H9 (cell line): ENCODE results near the gene IPP. TPM values are rescaled to one million over a fixed set of nuclear protein-coding genes. Genes with fewer than 3 reads are reported as not detected.

Experiments used
- DNase-seq: peaks from one replicate; pipeline ENCODE4 v3.0.0-alpha.2; 2017
- H2AFZ ChIP-seq: one replicate; pipeline ENCODE4 v1.6.1; 2013; ENCODE audit warnings: mild to moderate bottlenecking, low read length, control low read depth, moderate library complexity
- H2AK5ac ChIP-seq: 2 replicates; pipeline ENCODE4 v1.6.1; 2013; ENCODE audit warnings: low read length, control low read depth, mixed read lengths; ENCODE audit not compliant: insufficient read length
- H2BK120ac ChIP-seq: one replicate; pipeline ENCODE4 v1.6.1; 2013; ENCODE audit warnings: low read depth, mild to moderate bottlenecking, low read length, control low read depth, inconsistent platforms; ENCODE audit not compliant: poor library complexity, severe bottlenecking
- H2BK12ac ChIP-seq: 2 replicates; pipeline ENCODE4 v1.6.1; 2013; ENCODE audit warnings: low read length, control low read depth, mixed read lengths, low read depth; ENCODE audit not compliant: insufficient read length
- H2BK15ac ChIP-seq: 2 replicates; pipeline ENCODE4 v1.6.1; 2013; ENCODE audit warnings: low read depth, low read length, control low read depth
- H2BK20ac ChIP-seq: one replicate; pipeline ENCODE4 v1.6.1; 2013; ENCODE audit warnings: low read depth, mild to moderate bottlenecking, low read length, control low read depth, inconsistent platforms; ENCODE audit not compliant: poor library complexity, severe bottlenecking
- H2BK5ac ChIP-seq: 2 replicates; pipeline ENCODE4 v1.6.1; 2013; ENCODE audit warnings: low read length, control low read depth, mixed read lengths; ENCODE audit not compliant: insufficient read length
- H3K14ac ChIP-seq: 2 replicates; pipeline ENCODE4 v1.6.1; 2013; ENCODE audit warnings: low read length, control low read depth; ENCODE audit not compliant: insufficient read depth
- H3K18ac ChIP-seq: 2 replicates; pipeline ENCODE4 v1.6.1; 2013; ENCODE audit warnings: low read depth, mild to moderate bottlenecking, mixed read lengths, low read length, control low read depth; ENCODE audit not compliant: insufficient read length
- H3K23ac ChIP-seq: 2 replicates; pipeline ENCODE4 v1.6.1; 2013; ENCODE audit warnings: low read length, control low read depth, mixed read lengths, low read depth; ENCODE audit not compliant: insufficient read length
- H3K23me2 ChIP-seq: 2 replicates; pipeline ENCODE4 v1.6.1; 2013; ENCODE audit warnings: low read depth, mild to moderate bottlenecking, mixed read lengths, low read length, control low read depth; ENCODE audit not compliant: insufficient read length, poor library complexity, severe bottlenecking
- H3K27ac ChIP-seq: 2 replicates; pipeline ENCODE4 v1.5.1; 2013; ENCODE audit warnings: low read length, control low read depth, mixed read lengths, low read depth; ENCODE audit not compliant: insufficient read length
- H3K27me3 ChIP-seq: 2 replicates; pipeline ENCODE4 v1.6.1; 2013; ENCODE audit warnings: low read length, control low read depth, inconsistent platforms; ENCODE audit not compliant: insufficient read depth
- H3K4ac ChIP-seq: 2 replicates; pipeline ENCODE4 v1.6.1; 2013; ENCODE audit warnings: low read depth, mild to moderate bottlenecking, control low read depth, inconsistent platforms, low read length, moderate library complexity
- H3K4me1 ChIP-seq: 2 replicates; pipeline ENCODE4 v1.6.1; 2013; ENCODE audit warnings: low read length, control low read depth, inconsistent platforms; ENCODE audit not compliant: insufficient read depth
- H3K4me2 ChIP-seq: 2 replicates; pipeline ENCODE4 v1.6.1; 2013; ENCODE audit warnings: low read length, control low read depth, mixed read lengths; ENCODE audit not compliant: insufficient read length, insufficient read depth
- H3K56ac ChIP-seq: 2 replicates; pipeline ENCODE4 v1.6.1; 2013; ENCODE audit warnings: low read depth, mild to moderate bottlenecking, mixed read lengths, low read length, control low read depth; ENCODE audit not compliant: insufficient read length
- H3K79me1 ChIP-seq: 2 replicates; pipeline ENCODE4 v1.6.1; 2013; ENCODE audit warnings: low read depth, mild to moderate bottlenecking, moderate library complexity, low read length, control low read depth, inconsistent platforms; ENCODE audit not compliant: insufficient read depth, poor library complexity, severe bottlenecking
- H3K79me2 ChIP-seq: 2 replicates; pipeline ENCODE4 v1.6.1; 2013; ENCODE audit warnings: low read length, control low read depth, inconsistent platforms; ENCODE audit not compliant: insufficient read depth
- H3K9ac ChIP-seq: 2 replicates; pipeline ENCODE4 v1.6.1; 2013; ENCODE audit warnings: low read length, control low read depth, mixed read lengths; ENCODE audit not compliant: insufficient read length; ENCODE audit errors: extremely low read depth
- H3K9me3 ChIP-seq: one replicate; pipeline ENCODE4 v1.6.1; 2013; ENCODE audit warnings: low read depth, low read length, inconsistent platforms; ENCODE audit not compliant: control insufficient read depth
- H3T11ph ChIP-seq: one replicate; pipeline ENCODE4 v1.6.1; 2013; ENCODE audit warnings: mild to moderate bottlenecking, low read length, control low read depth, inconsistent platforms
- H4K20me1 ChIP-seq: one replicate; pipeline ENCODE4 v1.6.1; 2013; ENCODE audit not compliant: control insufficient read depth, insufficient read length, insufficient read depth
- H4K5ac ChIP-seq: 2 replicates; pipeline ENCODE4 v1.6.1; 2013; ENCODE audit warnings: low read depth, mild to moderate bottlenecking, mixed read lengths, low read length, control low read depth; ENCODE audit not compliant: insufficient read length
- H4K8ac ChIP-seq: replicated peaks from 2 replicates; pipeline ENCODE4 v1.6.1; 2013; ENCODE audit warnings: low read length, control low read depth, mixed read lengths, low read depth; ENCODE audit not compliant: insufficient read length
- H4K91ac ChIP-seq: 2 replicates; pipeline ENCODE4 v1.6.1; 2013; ENCODE audit warnings: low read depth, mild to moderate bottlenecking, moderate library complexity, mixed read lengths, low read length, control low read depth; ENCODE audit not compliant: insufficient read length
- H3K27ac Mint-ChIP-seq, 3 experiments: 2 replicates in 2 of 3; 3 replicates in 1 of 3; pipeline ENCODE4 v1.8.0; 2020 to 2021; ENCODE audit warnings: mixed read lengths in 3 of 3, mild to moderate bottlenecking in 1 of 3, moderate library complexity in 1 of 3
- H3K27me3 Mint-ChIP-seq: 2 replicates; pipeline ENCODE4 v1.8.0; 2021; ENCODE audit warnings: low read depth, mild to moderate bottlenecking, moderate library complexity, mixed read lengths
- H3K36me3 Mint-ChIP-seq, 3 experiments: 2 replicates in 2 of 3; 3 replicates in 1 of 3; pipeline ENCODE4 v1.8.0; 2020 to 2021; ENCODE audit warnings: low read depth in 3 of 3, mixed read lengths in 3 of 3; ENCODE audit not compliant: insufficient read depth in 1 of 3
- H3K4me1 Mint-ChIP-seq, 2 experiments: 2 replicates each; pipeline ENCODE4 v1.8.0; 2020; ENCODE audit warnings: mixed read lengths in 2 of 2
- H3K4me3 Mint-ChIP-seq, 2 experiments: 2 replicates in 1 of 2; 3 replicates in 1 of 2; pipeline ENCODE4 v1.8.0; 2020 to 2021; ENCODE audit warnings: mild to moderate bottlenecking in 2 of 2, mixed read lengths in 2 of 2, moderate library complexity in 1 of 2
- H3K9me3 Mint-ChIP-seq, 2 experiments: 2 replicates in 1 of 2; 3 replicates in 1 of 2; pipeline ENCODE4 v1.8.0; 2020; ENCODE audit warnings: mild to moderate bottlenecking in 2 of 2, mixed read lengths in 2 of 2, moderate library complexity in 1 of 2
- CTCF ChIP-seq: fragments of 200-600 bp; sonication (generic); conservative IDR thresholded peaks from 3 replicates; pipeline ENCODE4 v1.8.0; 2021; ENCODE audit warnings: antibody characterized with exemption, mild to moderate bottlenecking
- WGBS: extraction: QIAGEN DNeasy Blood & Tissue Kit; methylation state at CpG from one replicate; pipeline ENCODE4 v1.1.7; 2013; ENCODE audit warnings: missing lambda C conversion rate, low lambda C conversion rate, mixed read lengths; ENCODE audit not compliant: insufficient read length; ENCODE audit errors: extremely low coverage; 5-methylcytosine and 5-hydroxymethylcytosine counted together
- total RNA-seq: library from RNA; stranded (reverse); gene quantifications from 2 replicates; pipeline ENCODE4 v1.2.1, GENCODE V29; 2021

Gene IPP
- total RNA-seq, 1 experiment from 2014 or later = 6.3 TPM

GRCh38 chr1:45769261-45769932, 18.9 kb upstream of the IPP start:
- H2AFZ ChIP-seq = peak overlapping the region; percentile 22
- H3K27me3 Mint-ChIP-seq = no peaks in the 10 kb centered on the region
- H3T11ph ChIP-seq = no peak overlapping the region
- no peak overlapping the region for H3K4ac ChIP-seq
- no peak overlapping the region for H2BK120ac ChIP-seq
- H3K9me3 Mint-ChIP-seq = peaks cover 0 to 3% of the 10 kb centered on the region in 2 experiments; a peak in 2 of 5 replicates
- no peak overlapping the region for H4K8ac ChIP-seq
- no peaks in the 10 kb centered on the region for H3K79me2 ChIP-seq
- H2AK5ac ChIP-seq = no peak overlapping the region
- no peak overlapping the region for H3K18ac ChIP-seq
- no peak overlapping the region for H3K27ac ChIP-seq
- no peak overlapping the region for H3K14ac ChIP-seq
- no peak overlapping the region for H2BK12ac ChIP-seq
- TF ChIP-seq CTCF = no peak
- no peak overlapping the region for H2BK15ac ChIP-seq
- H3K27me3 ChIP-seq = no peaks in the 10 kb centered on the region
- no CpG with 5 or more reads among the region's 4 CpGs for WGBS
- no peak overlapping the region for H2BK5ac ChIP-seq
- no peak overlapping the region for H3K23ac ChIP-seq
- H3K36me3 Mint-ChIP-seq = peaks cover 0 to 2% (median 0%) of the 10 kb centered on the region in 3 experiments; a peak in 1 of 7 replicates
- peak; percentile 34 for DNase-seq
- no peak overlapping the region for H3K4me2 ChIP-seq
- H3K9ac ChIP-seq = no peak overlapping the region
- H4K5ac ChIP-seq = no peak overlapping the region
- H3K9me3 ChIP-seq = no peaks in the 10 kb centered on the region
- no peak overlapping the region for H3K56ac ChIP-seq
- no peak overlapping the region for H4K91ac ChIP-seq
- no peak overlapping the region for H3K4me3 Mint-ChIP-seq
- no peak overlapping the region for H2BK20ac ChIP-seq
- 0 out of 7 replicates have a peak overlapping the region, but pooled peaks of 1 of the 3 experiments have one; percentile 10 for H3K27ac Mint-ChIP-seq
- peaks cover 3% of the 10 kb centered on the region for H3K23me2 ChIP-seq
- no peaks in the 10 kb centered on the region for H3K4me1 Mint-ChIP-seq
- no peaks in the 10 kb centered on the region for H3K4me1 ChIP-seq
- no peaks in the 10 kb centered on the region for H3K79me1 ChIP-seq
- no peaks in the 10 kb centered on the region for H4K20me1 ChIP-seq
